HG03060 (cell line): ENCODE measurements around the gene TIMP2.
"Not testable (repeated sequence)": the region's sequence is repeated elsewhere in the genome, so short reads cannot be mapped to it uniquely, and the experiment has no call there.

Experiments used
- ATAC-seq: cut with Tn5 transposase; IDR thresholded peaks from one replicate; pipeline ENCODE4 v1.9.1; 2021; ENCODE audit warnings: low read depth, moderate number of reproducible peaks; ENCODE audit not compliant: unreplicated experiment

Gene TIMP2

GRCh38 chr17:78873519-78874340, 51.5 kb downstream of the TIMP2 start:
- no peak for ATAC-seq

GRCh38 chr17:78872486-78872885, 52.7 kb downstream of the TIMP2 start:
- no peak for ATAC-seq

- no peak for ATAC-seq
These were observed 54.6 kb downstream of the TIMP2 start for GRCh38 chr17:78870621-78871020.

GRCh38 chr17:78868391-78868790, 56.8 kb downstream of the TIMP2 start:
- ATAC-seq: no peak

GRCh38 chr17:78867046-78867445, 58.1 kb downstream of the TIMP2 start:
- ATAC-seq: not testable (repeated sequence)

- no peak for ATAC-seq
These were observed 59.4 kb downstream of the TIMP2 start for GRCh38 chr17:78865682-78866390.

GRCh38 chr17:78864117-78864516, 61.1 kb downstream of the TIMP2 start:
- no peak for ATAC-seq

GRCh38 chr17:78862073-78863023, 62.8 kb downstream of the TIMP2 start:
- ATAC-seq: no peak

- ATAC-seq: no peak
These were observed 64.0 kb downstream of the TIMP2 start for GRCh38 chr17:78861229-78861628.

GRCh38 chr17:78859051-78859450, 66.1 kb downstream of the TIMP2 start:
- no peak for ATAC-seq

- no peak for ATAC-seq
These were observed 67.9 kb downstream of the TIMP2 start for GRCh38 chr17:78857266-78857665.

GRCh38 chr17:78855561-78856165, 69.5 kb downstream of the TIMP2 start:
- no peak for ATAC-seq

- ATAC-seq: no peak
These were observed 70.7 kb downstream of the TIMP2 start for GRCh38 chr17:78854508-78854907.

GRCh38 chr17:78853926-78854394, 71.2 kb downstream of the TIMP2 start:
- ATAC-seq: no peak

- ATAC-seq: no peak
These were observed 72.5 kb downstream of the TIMP2 start for GRCh38 chr17:78852709-78853121.

- no peak for ATAC-seq
These were observed 76.2 kb downstream of the TIMP2 start for GRCh38 chr17:78849026-78849425.

- no peak for ATAC-seq
These were observed 78.1 kb downstream of the TIMP2 start for GRCh38 chr17:78847052-78847451.

GRCh38 chr17:78844301-78845005, 80.7 kb downstream of the TIMP2 start:
- ATAC-seq: no peak

GRCh38 chr17:78842881-78843565, 82.2 kb downstream of the TIMP2 start:
- no peak for ATAC-seq
